CD4-positive, alpha-beta T cell (primary cell): Measurements from ENCODE around the gene ASTN2. TPM values are rescaled to one million over a fixed set of nuclear protein-coding genes. Genes with fewer than 3 reads are reported as not detected.

Experiments used
- ATAC-seq: fragments of 200-7000 bp; cut with Tn5 transposase; one replicate; pipeline ENCODE4 v1.10.0; 2022; ENCODE audit warnings: mild to moderate bottlenecking; ENCODE audit not compliant: poor library complexity
- CTCF ChIA-PET: fragments of 350-600 bp; sonication (Branson Sonifier 250); formaldehyde crosslinking; loops from one replicate; lab custom pipeline; 2021; ENCODE audit warnings: antibody characterized with exemption, inconsistent platforms; lab: Charles Lee
- POLR2A ChIA-PET: fragments of 350-600 bp; sonication (Branson Sonifier 250); formaldehyde crosslinking; loops from one replicate; lab custom pipeline; 2021; ENCODE audit warnings: antibody characterized with exemption, inconsistent platforms; lab: Charles Lee
- DNase-seq, 14 experiments: peaks; one replicate each; pipeline ENCODE4 v3.0.0-alpha.2; 2013 to 2020; ENCODE audit warnings: mixed read lengths in 2 of 14
- H3K27ac ChIP-seq, 2 donors: one replicate each; pipeline versions ENCODE4 v1.5.1 to v1.7.0; 2013; ENCODE audit warnings: low read length in 2 of 2, low read depth in 1 of 2, mild to moderate bottlenecking in 1 of 2
- H3K27me3 ChIP-seq, 2 experiments: 1 replicate in 1 of 2; 2 replicates in 1 of 2; pipeline versions ENCODE4 v1.6.1 to v1.7.0; 2013; ENCODE audit warnings: low read length in 2 of 2, control low read depth in 1 of 2, mild to moderate bottlenecking in 1 of 2, moderate library complexity in 1 of 2; ENCODE audit not compliant: insufficient read depth in 2 of 2, control insufficient read depth in 1 of 2
- H3K36me3 ChIP-seq: one replicate; pipeline ENCODE4 v1.6.1; 2013; ENCODE audit warnings: low read length, control low read depth; ENCODE audit not compliant: insufficient read depth
- H3K4me1 ChIP-seq: one replicate; pipeline ENCODE4 v1.6.1; 2013; ENCODE audit warnings: low read length, control low read depth; ENCODE audit not compliant: insufficient read depth
- H3K4me3 ChIP-seq: one replicate; pipeline ENCODE4 v1.5.1; 2013; ENCODE audit warnings: mild to moderate bottlenecking, low read length, moderate library complexity
- H3K9me3 ChIP-seq, 2 experiments: 1 replicate in 1 of 2; 2 replicates in 1 of 2; pipeline versions ENCODE4 v1.6.1 to v1.7.0; 2013; ENCODE audit warnings: low read length in 2 of 2, mild to moderate bottlenecking in 2 of 2, control low read depth in 1 of 2, moderate library complexity in 1 of 2; ENCODE audit not compliant: control insufficient read depth in 1 of 2, insufficient read depth in 1 of 2
- H3K27ac Mint-ChIP-seq: one replicate; pipeline ENCODE4 v1.8.0; 2020; ENCODE audit warnings: mixed read lengths
- H3K27me3 Mint-ChIP-seq: one replicate; pipeline ENCODE4 v1.8.0; 2021; ENCODE audit warnings: mixed read lengths
- H3K36me3 Mint-ChIP-seq: one replicate; pipeline ENCODE4 v1.8.0; 2021; ENCODE audit warnings: low read depth, mixed read lengths
- H3K4me1 Mint-ChIP-seq: one replicate; pipeline ENCODE4 v1.8.0; 2021; ENCODE audit warnings: low read depth, mixed read lengths
- H3K4me3 Mint-ChIP-seq: one replicate; pipeline ENCODE4 v1.8.0; 2020; ENCODE audit warnings: mild to moderate bottlenecking, mixed read lengths
- H3K9me3 Mint-ChIP-seq: one replicate; pipeline ENCODE4 v1.8.0; 2020; ENCODE audit warnings: mixed read lengths
- CTCF ChIP-seq: fragments of 200-600 bp; IDR thresholded peaks from one replicate; pipeline ENCODE4 v1.8.0; 2022; ENCODE audit warnings: antibody characterized with exemption, mild to moderate bottlenecking
- intact Hi-C, 2 experiments: fragments of 100-400 bp; cut with DNase I in 1 of 2; cut with micrococcal nuclease in 1 of 2; formaldehyde crosslinking; loops; one replicate each; pipeline versions ENCODE4 v1.15.1 to v1.9.0; 2023 to 2025; cut with DNase I, micrococcal nuclease
- total RNA-seq, 174 experiments: library from RNA in 2 of 174; stranded (reverse) in 2 of 174; gene quantifications; one replicate each; pipeline ENCODE4 v1.2.3 and lab custom pipeline; 2021 to 2026

ASTN2 gene
- total RNA-seq, 2 experiments from 2014 or later = 2.3 to 2.4 TPM

- CTCF ChIA-PET = no interaction called here
- Mint-ChIP-seq H3K36me3 (no peaks in the 10 kb centered on the region), H3K4me1 (no peaks in the 10 kb centered on the region)
These were observed 123.8 kb downstream of the ASTN2 start for GRCh38 chr9:117290856-117291622.

GRCh38 chr9:117290306-117290840 lies 124.5 kb downstream of the ASTN2 start:
- Histone ChIP-seq H3K27me3 (no peaks in the 10 kb centered on the region), H3K27ac (no peak overlapping the region), H3K4me1 (no peaks in the 10 kb centered on the region), H3K9me3 (peaks cover 0 to 12% of the 10 kb centered on the region in 2 experiments), H3K36me3 (no peaks in the 10 kb centered on the region), H3K4me3 (no peak overlapping the region)
- H3K36me3 Mint-ChIP-seq = no peaks in the 10 kb centered on the region
- no peak for TF ChIP-seq CTCF
- ATAC-seq (no peak), DNase-seq (no peak)
- H3K27me3 Mint-ChIP-seq = no peaks in the 10 kb centered on the region
- intact Hi-C loops = no loop called here
- H3K4me3 Mint-ChIP-seq = no peak overlapping the region
- no peak overlapping the region for H3K27ac Mint-ChIP-seq
- no peaks in the 10 kb centered on the region for H3K4me1 Mint-ChIP-seq
- ChIA-PET POLR2A (no interaction called here), CTCF (no interaction called here)
- peaks cover 3% of the 10 kb centered on the region for H3K9me3 Mint-ChIP-seq

More at GRCh38 chr9:117290856-117291622, 123.8 kb downstream of the ASTN2 start:
- H3K9me3 ChIP-seq = peaks cover 0 to 12% of the 10 kb centered on the region in 2 experiments
- H3K36me3 ChIP-seq = no peaks in the 10 kb centered on the region
- no peak overlapping the region for H3K4me3 ChIP-seq
- POLR2A ChIA-PET = no interaction called here
- Mint-ChIP-seq H3K4me3 (no peak overlapping the region), H3K27ac (no peak overlapping the region), H3K9me3 (peaks cover 3% of the 10 kb centered on the region), H3K27me3 (no peaks in the 10 kb centered on the region)
- H3K27me3 ChIP-seq = no peaks in the 10 kb centered on the region
- intact Hi-C loops = no loop called here
- H3K27ac ChIP-seq = no peak overlapping the region
- DNase-seq (no peak), ATAC-seq (no peak)
- no peaks in the 10 kb centered on the region for H3K4me1 ChIP-seq
- no peak for TF ChIP-seq CTCF

DNA sequence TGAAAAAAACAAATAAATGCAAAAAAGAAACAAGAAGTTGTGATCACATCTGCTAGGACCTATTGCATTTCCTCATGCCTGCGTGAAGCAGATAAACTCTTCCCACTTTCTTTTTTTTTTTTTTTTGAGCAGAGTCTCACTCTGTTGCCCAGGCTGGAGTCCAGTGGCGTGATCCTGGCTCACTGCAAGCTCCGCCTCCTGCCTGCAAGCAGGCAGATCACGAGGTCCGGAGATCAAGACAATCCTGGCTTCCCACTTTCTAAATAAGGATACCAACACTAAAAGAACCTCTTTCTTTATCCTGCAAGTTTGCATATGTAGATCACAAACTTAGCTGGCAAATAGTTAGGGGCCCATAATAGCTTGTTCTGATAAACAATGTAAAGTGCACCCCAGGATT lies 128.6 kb downstream of the ASTN2 start:
- H3K27ac ChIP-seq = no peak overlapping the region
- no peaks in the 10 kb centered on the region for H3K27me3 ChIP-seq
- ChIA-PET POLR2A (no interaction called here), CTCF (no interaction called here)
- no peaks in the 10 kb centered on the region for H3K36me3 ChIP-seq
- ATAC-seq (no peak), DNase-seq (no peak)
- Mint-ChIP-seq H3K4me1 (no peaks in the 10 kb centered on the region), H3K27me3 (no peaks in the 10 kb centered on the region), H3K4me3 (no peak overlapping the region), H3K36me3 (no peaks in the 10 kb centered on the region), H3K27ac (no peak overlapping the region), H3K9me3 (no peaks in the 10 kb centered on the region)
- peaks cover 0 to 2% of the 10 kb centered on the region in 2 experiments for H3K9me3 ChIP-seq
- no peak overlapping the region for H3K4me3 ChIP-seq
- intact Hi-C loops = no loop called here
- H3K4me1 ChIP-seq = no peaks in the 10 kb centered on the region
- no peak for TF ChIP-seq CTCF
